Keratinocyte (primary cell): ENCODE measurements around the gene MX1.

ENCODE experiments used
- EZH2 ChIP-seq: IDR thresholded peaks from one replicate; pipeline ENCODE4 v1.6.1; 2012; ENCODE audit warnings: inconsistent platforms, mild to moderate bottlenecking, low read length, moderate library complexity
- TF ChIP-seq, protein P1 (sequence below), 3 experiments: IDR thresholded peaks in 1 of 3; conservative IDR thresholded peaks in 1 of 3; optimal IDR thresholded peaks in 1 of 3; 2 replicates in 2 of 3; 3 replicates in 1 of 3; pipeline versions ENCODE3 to v1.5.1; 2011; ENCODE audit warnings: low read length in 3 of 3, mild to moderate bottlenecking in 3 of 3, moderate library complexity in 2 of 3, control low read depth in 1 of 3, inconsistent platforms in 1 of 3; ENCODE audit not compliant: insufficient read depth in 2 of 3; ENCODE audit errors: extremely low read depth in 1 of 3

DNA sequence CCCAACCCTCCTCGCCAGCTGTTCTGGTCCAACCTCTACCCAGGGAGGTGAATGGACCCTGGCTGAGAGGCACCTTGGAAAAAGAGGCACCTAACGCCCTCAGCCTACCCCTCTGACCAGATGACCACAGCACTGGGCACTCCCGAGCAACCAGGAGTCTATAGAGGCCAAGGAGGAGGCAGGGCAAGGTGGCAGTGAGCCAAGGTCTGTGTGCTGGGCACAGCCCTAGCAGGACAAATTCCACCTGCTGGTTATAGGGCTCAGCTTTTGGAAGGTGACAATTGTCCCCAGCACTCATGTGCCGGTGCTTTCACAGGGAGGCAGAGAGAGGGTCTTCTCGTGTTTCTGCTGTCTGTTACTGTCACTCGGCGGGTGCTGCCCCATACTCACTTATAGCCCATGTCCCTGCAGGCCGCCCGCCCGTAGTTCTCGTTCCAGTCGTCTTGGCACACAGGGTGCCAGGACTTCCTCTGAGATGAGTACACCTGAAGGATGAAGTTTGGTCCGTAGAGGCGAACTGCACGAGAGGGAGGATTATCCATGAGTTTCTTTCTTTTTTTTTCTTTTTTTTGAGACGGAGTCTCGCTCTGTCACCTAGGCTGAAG, 54.1 kb downstream of the MX1 start:
- TF ChIP-seq, protein P1, sequence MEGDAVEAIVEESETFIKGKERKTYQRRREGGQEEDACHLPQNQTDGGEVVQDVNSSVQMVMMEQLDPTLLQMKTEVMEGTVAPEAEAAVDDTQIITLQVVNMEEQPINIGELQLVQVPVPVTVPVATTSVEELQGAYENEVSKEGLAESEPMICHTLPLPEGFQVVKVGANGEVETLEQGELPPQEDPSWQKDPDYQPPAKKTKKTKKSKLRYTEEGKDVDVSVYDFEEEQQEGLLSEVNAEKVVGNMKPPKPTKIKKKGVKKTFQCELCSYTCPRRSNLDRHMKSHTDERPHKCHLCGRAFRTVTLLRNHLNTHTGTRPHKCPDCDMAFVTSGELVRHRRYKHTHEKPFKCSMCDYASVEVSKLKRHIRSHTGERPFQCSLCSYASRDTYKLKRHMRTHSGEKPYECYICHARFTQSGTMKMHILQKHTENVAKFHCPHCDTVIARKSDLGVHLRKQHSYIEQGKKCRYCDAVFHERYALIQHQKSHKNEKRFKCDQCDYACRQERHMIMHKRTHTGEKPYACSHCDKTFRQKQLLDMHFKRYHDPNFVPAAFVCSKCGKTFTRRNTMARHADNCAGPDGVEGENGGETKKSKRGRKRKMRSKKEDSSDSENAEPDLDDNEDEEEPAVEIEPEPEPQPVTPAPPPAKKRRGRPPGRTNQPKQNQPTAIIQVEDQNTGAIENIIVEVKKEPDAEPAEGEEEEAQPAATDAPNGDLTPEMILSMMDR (optimal IDR thresholded peaks at IDR 0.05 in 1 of 3, IDR thresholded peaks at IDR 0.05 in 1 of 3, conservative IDR thresholded peaks at IDR 0.05 in 1 of 3; ENCODE audit: extremely low read depth in 1 of 3, insufficient read depth in 2 of 3, low read length in 3 of 3), result no peak
- no peak for TF ChIP-seq EZH2
